GM23338 (cell line): ENCODE measurements around the gene RYR2. TPM values are rescaled to one million over a fixed set of nuclear protein-coding genes. Genes with fewer than 3 reads are reported as not detected.

Source experiments
- ATAC-seq: fragments of 200-7000 bp; cut with Tn5 transposase; 3 replicates; pipeline ENCODE4 v1.9.1; 2020
- DNase-seq: peaks from one replicate; pipeline ENCODE4 v3.0.0-alpha.2; 2015; ENCODE audit warnings: low spot score
- H2AFZ ChIP-seq: fragments of 200-600 bp; sonication (generic); 2 replicates; pipeline ENCODE4 v1.8.0; 2016; ENCODE audit warnings: antibody characterized with exemption, mild to moderate bottlenecking, moderate library complexity
- H3F3A ChIP-seq: fragments of 200-600 bp; sonication (generic); replicated peaks from 2 replicates; pipeline ENCODE4 v1.8.0; 2017; ENCODE audit warnings: antibody characterized with exemption, mixed run types, low read depth
- H3K27ac ChIP-seq: fragments of 200-600 bp; sonication (generic); 2 replicates; pipeline ENCODE4 v1.6.1; 2016; ENCODE audit warnings: low read depth
- H3K27me3 ChIP-seq: fragments of 200-600 bp; sonication (generic); 2 replicates; pipeline ENCODE4 v1.8.0; 2016; ENCODE audit warnings: mild to moderate bottlenecking, mixed run types, moderate library complexity; ENCODE audit not compliant: insufficient read depth
- H3K36me3 ChIP-seq: fragments of 200-600 bp; sonication (generic); 2 replicates; pipeline ENCODE4 v1.8.0; 2016; ENCODE audit warnings: mild to moderate bottlenecking; ENCODE audit not compliant: insufficient read depth
- H3K4me1 ChIP-seq: fragments of 200-600 bp; sonication (generic); 2 replicates; pipeline ENCODE4 v1.8.0; 2016; ENCODE audit warnings: mild to moderate bottlenecking, moderate library complexity; ENCODE audit not compliant: insufficient read depth
- H3K4me2 ChIP-seq: fragments of 200-600 bp; sonication (generic); 2 replicates; pipeline ENCODE4 v1.7.1; 2017; ENCODE audit warnings: mixed run types
- H3K4me3 ChIP-seq: fragments of 200-600 bp; sonication (generic); 2 replicates; pipeline ENCODE4 v1.6.1; 2016; ENCODE audit warnings: mixed run types
- H3K79me2 ChIP-seq: fragments of 200-600 bp; sonication (generic); replicated peaks from 2 replicates; pipeline ENCODE4 v1.8.0; 2017; ENCODE audit warnings: mild to moderate bottlenecking; ENCODE audit not compliant: insufficient read depth
- H3K9me2 ChIP-seq: fragments of 200-600 bp; sonication (generic); 2 replicates; pipeline ENCODE4 v1.8.0; 2017; ENCODE audit not compliant: insufficient read depth
- H4K20me1 ChIP-seq: fragments of 200-600 bp; sonication (generic); replicated peaks from 2 replicates; pipeline ENCODE4 v1.8.0; 2017; ENCODE audit warnings: mild to moderate bottlenecking; ENCODE audit not compliant: insufficient read depth
- H3K27ac Mint-ChIP-seq: 2 replicates; pipeline ENCODE4 v1.8.0; 2020; ENCODE audit warnings: inconsistent platforms, mild to moderate bottlenecking, moderate library complexity, mixed read lengths
- H3K27me3 Mint-ChIP-seq: 3 replicates; pipeline ENCODE4 v1.8.0; 2022; ENCODE audit warnings: low read depth, mild to moderate bottlenecking, moderate library complexity, mixed read lengths, inconsistent platforms; ENCODE audit not compliant: insufficient read depth, poor library complexity
- H3K36me3 Mint-ChIP-seq: 3 replicates; pipeline ENCODE4 v1.8.0; 2021; ENCODE audit warnings: low read depth, mild to moderate bottlenecking, inconsistent platforms, moderate library complexity, mixed read lengths
- H3K4me1 Mint-ChIP-seq: 3 replicates; pipeline ENCODE4 v1.8.0; 2020; ENCODE audit warnings: mild to moderate bottlenecking, inconsistent platforms, mixed read lengths
- H3K4me3 Mint-ChIP-seq: 3 replicates; pipeline ENCODE4 v1.8.0; 2021; ENCODE audit warnings: moderate library complexity, mild to moderate bottlenecking, inconsistent platforms, mixed read lengths
- H3K9me3 Mint-ChIP-seq: 3 replicates; pipeline ENCODE4 v1.8.0; 2020; ENCODE audit warnings: moderate library complexity, mild to moderate bottlenecking, inconsistent platforms, mixed read lengths
- CREB1 ChIP-seq: fragments of 250-450 bp; sonication (Bioruptor Pico); IDR thresholded peaks from 2 replicates; pipeline ENCODE4 v1.5.0; 2020; ENCODE audit warnings: low read depth, mild to moderate bottlenecking, moderate library complexity
- CTCF ChIP-seq, 2 experiments: fragments of 200-600 bp in 1 of 2; sonication (generic) in 1 of 2; conservative IDR thresholded peaks; 2 replicates each; pipeline versions ENCODE4 v1.5.1 to v1.6.1; 2016 to 2017; ENCODE audit warnings: antibody characterized with exemption in 2 of 2, low read depth in 2 of 2, mild to moderate bottlenecking in 2 of 2, moderate library complexity in 1 of 2
- EZH2 ChIP-seq: fragments of 200-600 bp; sonication (generic); IDR thresholded peaks from one replicate; pipeline ENCODE4 v1.8.0; 2017; ENCODE audit warnings: antibody characterized with exemption, mild to moderate bottlenecking, low read depth; ENCODE audit not compliant: unreplicated experiment
- EZH2phosphoT487 ChIP-seq: fragments of 200-600 bp; sonication (generic); IDR thresholded peaks from one replicate; pipeline ENCODE4 v1.8.1; 2018; ENCODE audit warnings: antibody characterized with exemption; ENCODE audit not compliant: unreplicated experiment
- JUNB ChIP-seq: IDR thresholded peaks from one replicate; pipeline ENCODE4 v1.6.1; 2016; ENCODE audit warnings: antibody characterized with exemption; ENCODE audit not compliant: unreplicated experiment
- NANOG ChIP-seq: IDR thresholded peaks from 2 replicates; pipeline ENCODE4 v1.6.1; 2016; ENCODE audit warnings: antibody characterized with exemption, borderline replicate concordance
- POLR2AphosphoS5 ChIP-seq: IDR thresholded peaks from 2 replicates; pipeline ENCODE4 v1.6.1; 2016; ENCODE audit warnings: antibody characterized with exemption, low read depth
- STAT1 ChIP-seq: IDR thresholded peaks from one replicate; pipeline ENCODE4 v1.6.1; 2016; ENCODE audit warnings: antibody characterized with exemption; ENCODE audit not compliant: unreplicated experiment
- ZNF114 ChIP-seq: fragments of 250-450 bp; sonication (Bioruptor Pico); IDR thresholded peaks from 2 replicates; pipeline ENCODE4 v1.5.0; 2020; ENCODE audit warnings: mild to moderate bottlenecking, moderate library complexity
- ZNF331 ChIP-seq: fragments of 250-450 bp; sonication (Bioruptor Pico); IDR thresholded peaks from 2 replicates; pipeline ENCODE4 v1.5.0; 2020; ENCODE audit warnings: low read depth, mild to moderate bottlenecking, moderate library complexity
- ZNF462 ChIP-seq: fragments of 250-450 bp; sonication (Bioruptor Pico); IDR thresholded peaks from 2 replicates; pipeline ENCODE4 v1.5.0; 2020; ENCODE audit warnings: mild to moderate bottlenecking, moderate library complexity
- polyA plus RNA-seq: library from polyadenylated mRNA; unstranded; fragments of >200 nt; fragmentation: Nextera tagmentation; extraction: Ambion mirVana; gene quantifications from 2 replicates; pipeline ENCODE4 v1.2.1, GENCODE V29; 2016
- total RNA-seq: library from RNA; depleted of rRNA; stranded (reverse); fragments of >200 nt; shearing (Covaris generic); gene quantifications from 2 replicates; pipeline ENCODE4 v1.2.3, GENCODE V29; 2014
- TF ChIP-seq, protein P1 (sequence below): IDR thresholded peaks from 2 replicates; pipeline ENCODE4 v1.6.1; 2016; ENCODE audit warnings: antibody characterized with exemption

RYR2 gene
- total and polyA plus RNA-seq, 2 experiments from 2014 or later: 8.9 to 10.0 TPM

DNA sequence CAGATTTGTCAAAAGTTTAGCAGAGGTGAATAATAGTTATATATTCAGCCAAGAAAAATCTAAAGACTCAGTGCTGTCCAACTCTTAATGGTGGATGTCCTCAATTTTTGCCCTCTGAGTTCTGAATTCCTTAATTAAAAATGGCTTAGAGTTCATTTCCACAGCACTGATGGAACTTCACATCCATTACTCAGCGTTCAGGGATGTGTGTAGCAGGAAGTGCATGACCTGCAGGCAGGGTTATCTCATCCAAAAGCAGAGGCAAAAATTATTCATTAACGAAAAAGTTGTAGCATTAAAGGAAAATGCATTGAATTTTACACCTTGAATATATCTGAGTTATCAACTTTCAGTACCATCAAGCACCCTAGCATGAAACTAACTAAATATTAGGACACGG is 752.1 kb downstream of the RYR2 start:
- Histone ChIP-seq H3K4me1 (peaks cover 13% of the 10 kb centered on the region), H3K9me2 (no peaks in the 10 kb centered on the region), H3K27me3 (no peaks in the 10 kb centered on the region), H3K79me2 (no peaks in the 10 kb centered on the region), H3K4me2 (no peak overlapping the region), H2AFZ (no peak overlapping the region), H3K36me3 (no peaks in the 10 kb centered on the region), H3K4me3 (no peak overlapping the region), H4K20me1 (no peaks in the 10 kb centered on the region), H3F3A (no peaks in the 10 kb centered on the region), H3K27ac (no peak overlapping the region)
- Mint-ChIP-seq H3K27me3 (peaks cover 4% of the 10 kb centered on the region), H3K27ac (no peak overlapping the region), H3K4me3 (no peak overlapping the region), H3K36me3 (no peaks in the 10 kb centered on the region), H3K9me3 (no peaks in the 10 kb centered on the region), H3K4me1 (peaks cover 9% of the 10 kb centered on the region)
- DNase-seq: no peak
- TF ChIP-seq CREB1 (CRISPR knock-in tag) (no peak), JUNB (no peak), POLR2AphosphoS5 (no peak)
- TF ChIP-seq, protein P1, sequence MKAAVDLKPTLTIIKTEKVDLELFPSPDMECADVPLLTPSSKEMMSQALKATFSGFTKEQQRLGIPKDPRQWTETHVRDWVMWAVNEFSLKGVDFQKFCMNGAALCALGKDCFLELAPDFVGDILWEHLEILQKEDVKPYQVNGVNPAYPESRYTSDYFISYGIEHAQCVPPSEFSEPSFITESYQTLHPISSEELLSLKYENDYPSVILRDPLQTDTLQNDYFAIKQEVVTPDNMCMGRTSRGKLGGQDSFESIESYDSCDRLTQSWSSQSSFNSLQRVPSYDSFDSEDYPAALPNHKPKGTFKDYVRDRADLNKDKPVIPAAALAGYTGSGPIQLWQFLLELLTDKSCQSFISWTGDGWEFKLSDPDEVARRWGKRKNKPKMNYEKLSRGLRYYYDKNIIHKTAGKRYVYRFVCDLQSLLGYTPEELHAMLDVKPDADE: no peak
- no peak for ATAC-seq

DNA sequence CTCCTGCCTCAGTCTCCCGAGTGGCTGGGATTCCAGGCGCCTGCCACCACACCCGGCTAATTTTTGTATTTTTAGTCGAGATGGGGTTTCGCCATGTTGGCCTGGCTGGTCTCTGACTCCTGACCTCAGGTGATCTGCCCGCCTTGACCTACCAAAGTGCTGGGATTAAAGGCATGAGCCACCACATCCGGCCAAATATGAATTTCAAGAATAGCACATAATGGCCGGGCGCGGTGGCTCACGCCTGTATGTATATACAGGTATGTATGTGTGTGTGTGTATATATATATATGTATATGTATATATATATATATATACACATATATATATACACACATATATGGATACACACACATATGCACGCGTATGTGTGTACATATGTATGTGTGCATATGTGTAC is 753.6 kb downstream of the RYR2 start:
- no peak overlapping the region for H3K27ac Mint-ChIP-seq
- no peak overlapping the region for H3K4me3 Mint-ChIP-seq
- ATAC-seq (no peak), DNase-seq (no peak)
- peaks cover 4% of the 10 kb centered on the region for H3K27me3 Mint-ChIP-seq
- peaks cover 9% of the 10 kb centered on the region for H3K4me1 Mint-ChIP-seq
- Histone ChIP-seq H3K9me2 (no peaks in the 10 kb centered on the region), H3K27ac (no peak overlapping the region), H3K4me1 (peaks cover 13% of the 10 kb centered on the region), H3K79me2 (no peaks in the 10 kb centered on the region), H2AFZ (no peak overlapping the region), H3F3A (no peaks in the 10 kb centered on the region), H3K27me3 (no peaks in the 10 kb centered on the region), H3K4me2 (no peak overlapping the region), H4K20me1 (no peaks in the 10 kb centered on the region), H3K36me3 (no peaks in the 10 kb centered on the region), H3K4me3 (no peak overlapping the region)
- H3K9me3 Mint-ChIP-seq: no peaks in the 10 kb centered on the region
- H3K36me3 Mint-ChIP-seq: no peaks in the 10 kb centered on the region
- TF ChIP-seq STAT1: no peak
- no peak for TF ChIP-seq ZNF462 (CRISPR knock-in tag)
- TF ChIP-seq, protein P1: no peak
- no peak for TF ChIP-seq JUNB
- no peak for TF ChIP-seq NANOG
- TF ChIP-seq POLR2AphosphoS5: no peak
- TF ChIP-seq ZNF331 (CRISPR knock-in tag): no peak
- no peak for TF ChIP-seq EZH2
- no peak for TF ChIP-seq CTCF (conservative IDR thresholded peaks at IDR 0.05; ENCODE audit: low read depth in 2 of 2)
- TF ChIP-seq EZH2phosphoT487: no peak
- TF ChIP-seq ZNF114 (CRISPR knock-in tag): no peak
